GM23338 (cell line): ENCODE measurements around the gene GPR183. TPM values are rescaled to one million over a fixed set of nuclear protein-coding genes. Genes with fewer than 3 reads are reported as not detected.

Experiments
- ATAC-seq: fragments of 200-7000 bp; cut with Tn5 transposase; 3 replicates; pipeline ENCODE4 v1.9.1; 2020
- DNase-seq: peaks from one replicate; pipeline ENCODE4 v3.0.0-alpha.2; 2015; ENCODE audit warnings: low spot score
- H2AFZ ChIP-seq: fragments of 200-600 bp; sonication (generic); 2 replicates; pipeline ENCODE4 v1.8.0; 2016; ENCODE audit warnings: antibody characterized with exemption, mild to moderate bottlenecking, moderate library complexity
- H3F3A ChIP-seq: fragments of 200-600 bp; sonication (generic); replicated peaks from 2 replicates; pipeline ENCODE4 v1.8.0; 2017; ENCODE audit warnings: antibody characterized with exemption, mixed run types, low read depth
- H3K27ac ChIP-seq: fragments of 200-600 bp; sonication (generic); 2 replicates; pipeline ENCODE4 v1.6.1; 2016; ENCODE audit warnings: low read depth
- H3K27me3 ChIP-seq: fragments of 200-600 bp; sonication (generic); 2 replicates; pipeline ENCODE4 v1.8.0; 2016; ENCODE audit warnings: mild to moderate bottlenecking, mixed run types, moderate library complexity; ENCODE audit not compliant: insufficient read depth
- H3K36me3 ChIP-seq: fragments of 200-600 bp; sonication (generic); 2 replicates; pipeline ENCODE4 v1.8.0; 2016; ENCODE audit warnings: mild to moderate bottlenecking; ENCODE audit not compliant: insufficient read depth
- H3K4me1 ChIP-seq: fragments of 200-600 bp; sonication (generic); 2 replicates; pipeline ENCODE4 v1.8.0; 2016; ENCODE audit warnings: mild to moderate bottlenecking, moderate library complexity; ENCODE audit not compliant: insufficient read depth
- H3K4me2 ChIP-seq: fragments of 200-600 bp; sonication (generic); 2 replicates; pipeline ENCODE4 v1.7.1; 2017; ENCODE audit warnings: mixed run types
- H3K4me3 ChIP-seq: fragments of 200-600 bp; sonication (generic); 2 replicates; pipeline ENCODE4 v1.6.1; 2016; ENCODE audit warnings: mixed run types
- H3K79me2 ChIP-seq: fragments of 200-600 bp; sonication (generic); replicated peaks from 2 replicates; pipeline ENCODE4 v1.8.0; 2017; ENCODE audit warnings: mild to moderate bottlenecking; ENCODE audit not compliant: insufficient read depth
- H3K9me2 ChIP-seq: fragments of 200-600 bp; sonication (generic); 2 replicates; pipeline ENCODE4 v1.8.0; 2017; ENCODE audit not compliant: insufficient read depth
- H4K20me1 ChIP-seq: fragments of 200-600 bp; sonication (generic); replicated peaks from 2 replicates; pipeline ENCODE4 v1.8.0; 2017; ENCODE audit warnings: mild to moderate bottlenecking; ENCODE audit not compliant: insufficient read depth
- H3K27ac Mint-ChIP-seq: 2 replicates; pipeline ENCODE4 v1.8.0; 2020; ENCODE audit warnings: inconsistent platforms, mild to moderate bottlenecking, moderate library complexity, mixed read lengths
- H3K27me3 Mint-ChIP-seq: 3 replicates; pipeline ENCODE4 v1.8.0; 2022; ENCODE audit warnings: low read depth, mild to moderate bottlenecking, moderate library complexity, mixed read lengths, inconsistent platforms; ENCODE audit not compliant: insufficient read depth, poor library complexity
- H3K36me3 Mint-ChIP-seq: 3 replicates; pipeline ENCODE4 v1.8.0; 2021; ENCODE audit warnings: low read depth, mild to moderate bottlenecking, inconsistent platforms, moderate library complexity, mixed read lengths
- H3K4me1 Mint-ChIP-seq: 3 replicates; pipeline ENCODE4 v1.8.0; 2020; ENCODE audit warnings: mild to moderate bottlenecking, inconsistent platforms, mixed read lengths
- H3K4me3 Mint-ChIP-seq: 3 replicates; pipeline ENCODE4 v1.8.0; 2021; ENCODE audit warnings: moderate library complexity, mild to moderate bottlenecking, inconsistent platforms, mixed read lengths
- H3K9me3 Mint-ChIP-seq: 3 replicates; pipeline ENCODE4 v1.8.0; 2020; ENCODE audit warnings: moderate library complexity, mild to moderate bottlenecking, inconsistent platforms, mixed read lengths
- CREB1 ChIP-seq: fragments of 250-450 bp; sonication (Bioruptor Pico); IDR thresholded peaks from 2 replicates; pipeline ENCODE4 v1.5.0; 2020; ENCODE audit warnings: low read depth, mild to moderate bottlenecking, moderate library complexity
- CTCF ChIP-seq, 2 experiments: fragments of 200-600 bp in 1 of 2; sonication (generic) in 1 of 2; conservative IDR thresholded peaks; 2 replicates each; pipeline versions ENCODE4 v1.5.1 to v1.6.1; 2016 to 2017; ENCODE audit warnings: antibody characterized with exemption in 2 of 2, low read depth in 2 of 2, mild to moderate bottlenecking in 2 of 2, moderate library complexity in 1 of 2
- EZH2 ChIP-seq: fragments of 200-600 bp; sonication (generic); IDR thresholded peaks from one replicate; pipeline ENCODE4 v1.8.0; 2017; ENCODE audit warnings: antibody characterized with exemption, mild to moderate bottlenecking, low read depth; ENCODE audit not compliant: unreplicated experiment
- EZH2phosphoT487 ChIP-seq: fragments of 200-600 bp; sonication (generic); IDR thresholded peaks from one replicate; pipeline ENCODE4 v1.8.1; 2018; ENCODE audit warnings: antibody characterized with exemption; ENCODE audit not compliant: unreplicated experiment
- JUNB ChIP-seq: IDR thresholded peaks from one replicate; pipeline ENCODE4 v1.6.1; 2016; ENCODE audit warnings: antibody characterized with exemption; ENCODE audit not compliant: unreplicated experiment
- NANOG ChIP-seq: IDR thresholded peaks from 2 replicates; pipeline ENCODE4 v1.6.1; 2016; ENCODE audit warnings: antibody characterized with exemption, borderline replicate concordance
- POLR2AphosphoS5 ChIP-seq: IDR thresholded peaks from 2 replicates; pipeline ENCODE4 v1.6.1; 2016; ENCODE audit warnings: antibody characterized with exemption, low read depth
- REST ChIP-seq: IDR thresholded peaks from one replicate; pipeline ENCODE4 v1.6.1; 2018; ENCODE audit warnings: antibody characterized with exemption; ENCODE audit not compliant: unreplicated experiment
- STAT1 ChIP-seq: IDR thresholded peaks from one replicate; pipeline ENCODE4 v1.6.1; 2016; ENCODE audit warnings: antibody characterized with exemption; ENCODE audit not compliant: unreplicated experiment
- ZNF114 ChIP-seq: fragments of 250-450 bp; sonication (Bioruptor Pico); IDR thresholded peaks from 2 replicates; pipeline ENCODE4 v1.5.0; 2020; ENCODE audit warnings: mild to moderate bottlenecking, moderate library complexity
- ZNF331 ChIP-seq: fragments of 250-450 bp; sonication (Bioruptor Pico); IDR thresholded peaks from 2 replicates; pipeline ENCODE4 v1.5.0; 2020; ENCODE audit warnings: low read depth, mild to moderate bottlenecking, moderate library complexity
- polyA plus RNA-seq: library from polyadenylated mRNA; unstranded; fragments of >200 nt; fragmentation: Nextera tagmentation; extraction: Ambion mirVana; gene quantifications from 2 replicates; pipeline ENCODE4 v1.2.1, GENCODE V29; 2016
- total RNA-seq: library from RNA; depleted of rRNA; stranded (reverse); fragments of >200 nt; shearing (Covaris generic); gene quantifications from 2 replicates; pipeline ENCODE4 v1.2.3, GENCODE V29; 2014
- TF ChIP-seq, protein P1 (sequence below): fragments of 250-450 bp; sonication (Bioruptor Pico); IDR thresholded peaks from 2 replicates; pipeline ENCODE4 v1.5.0; 2020; ENCODE audit warnings: mild to moderate bottlenecking, moderate library complexity
- TF ChIP-seq, protein P2 (sequence below): IDR thresholded peaks from 2 replicates; pipeline ENCODE4 v1.6.1; 2016; ENCODE audit warnings: antibody characterized with exemption

The GPR183 gene
- total and polyA plus RNA-seq, 2 experiments from 2014 or later: 0.78 TPM; not detected in 1

DNA sequence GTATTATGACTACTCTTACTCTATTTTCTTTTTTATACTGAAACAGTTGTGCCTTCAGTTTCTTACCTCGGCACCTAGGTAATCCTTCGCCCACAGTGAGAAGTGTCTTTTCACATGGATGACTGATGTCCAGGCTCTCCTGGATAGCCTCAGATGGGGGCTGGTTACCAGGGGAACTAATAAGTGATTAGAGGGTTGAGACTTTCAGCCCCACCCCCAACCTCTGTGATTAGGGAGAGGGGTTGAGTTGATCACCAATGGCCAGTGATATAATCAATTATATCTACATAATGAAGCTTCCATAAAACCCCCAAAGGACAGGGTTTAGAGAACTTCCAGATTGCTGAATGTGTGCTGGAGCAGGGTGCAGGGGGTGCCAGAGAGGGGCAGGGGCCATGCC is 43.0 kb upstream of the GPR183 start:
- H3K36me3 ChIP-seq: no peaks in the 10 kb centered on the region; the same call in 1 of the 2 replicates
- no peak for DNase-seq
- H3K4me3 Mint-ChIP-seq: no peak overlapping the region
- no peaks in the 10 kb centered on the region for H3K79me2 ChIP-seq
- no peaks in the 10 kb centered on the region; the same call in none of the 2 replicates for H4K20me1 ChIP-seq
- ATAC-seq: no peak
- H3K27me3 Mint-ChIP-seq: peaks cover 3% of the 10 kb centered on the region
- TF ChIP-seq, protein P1, sequence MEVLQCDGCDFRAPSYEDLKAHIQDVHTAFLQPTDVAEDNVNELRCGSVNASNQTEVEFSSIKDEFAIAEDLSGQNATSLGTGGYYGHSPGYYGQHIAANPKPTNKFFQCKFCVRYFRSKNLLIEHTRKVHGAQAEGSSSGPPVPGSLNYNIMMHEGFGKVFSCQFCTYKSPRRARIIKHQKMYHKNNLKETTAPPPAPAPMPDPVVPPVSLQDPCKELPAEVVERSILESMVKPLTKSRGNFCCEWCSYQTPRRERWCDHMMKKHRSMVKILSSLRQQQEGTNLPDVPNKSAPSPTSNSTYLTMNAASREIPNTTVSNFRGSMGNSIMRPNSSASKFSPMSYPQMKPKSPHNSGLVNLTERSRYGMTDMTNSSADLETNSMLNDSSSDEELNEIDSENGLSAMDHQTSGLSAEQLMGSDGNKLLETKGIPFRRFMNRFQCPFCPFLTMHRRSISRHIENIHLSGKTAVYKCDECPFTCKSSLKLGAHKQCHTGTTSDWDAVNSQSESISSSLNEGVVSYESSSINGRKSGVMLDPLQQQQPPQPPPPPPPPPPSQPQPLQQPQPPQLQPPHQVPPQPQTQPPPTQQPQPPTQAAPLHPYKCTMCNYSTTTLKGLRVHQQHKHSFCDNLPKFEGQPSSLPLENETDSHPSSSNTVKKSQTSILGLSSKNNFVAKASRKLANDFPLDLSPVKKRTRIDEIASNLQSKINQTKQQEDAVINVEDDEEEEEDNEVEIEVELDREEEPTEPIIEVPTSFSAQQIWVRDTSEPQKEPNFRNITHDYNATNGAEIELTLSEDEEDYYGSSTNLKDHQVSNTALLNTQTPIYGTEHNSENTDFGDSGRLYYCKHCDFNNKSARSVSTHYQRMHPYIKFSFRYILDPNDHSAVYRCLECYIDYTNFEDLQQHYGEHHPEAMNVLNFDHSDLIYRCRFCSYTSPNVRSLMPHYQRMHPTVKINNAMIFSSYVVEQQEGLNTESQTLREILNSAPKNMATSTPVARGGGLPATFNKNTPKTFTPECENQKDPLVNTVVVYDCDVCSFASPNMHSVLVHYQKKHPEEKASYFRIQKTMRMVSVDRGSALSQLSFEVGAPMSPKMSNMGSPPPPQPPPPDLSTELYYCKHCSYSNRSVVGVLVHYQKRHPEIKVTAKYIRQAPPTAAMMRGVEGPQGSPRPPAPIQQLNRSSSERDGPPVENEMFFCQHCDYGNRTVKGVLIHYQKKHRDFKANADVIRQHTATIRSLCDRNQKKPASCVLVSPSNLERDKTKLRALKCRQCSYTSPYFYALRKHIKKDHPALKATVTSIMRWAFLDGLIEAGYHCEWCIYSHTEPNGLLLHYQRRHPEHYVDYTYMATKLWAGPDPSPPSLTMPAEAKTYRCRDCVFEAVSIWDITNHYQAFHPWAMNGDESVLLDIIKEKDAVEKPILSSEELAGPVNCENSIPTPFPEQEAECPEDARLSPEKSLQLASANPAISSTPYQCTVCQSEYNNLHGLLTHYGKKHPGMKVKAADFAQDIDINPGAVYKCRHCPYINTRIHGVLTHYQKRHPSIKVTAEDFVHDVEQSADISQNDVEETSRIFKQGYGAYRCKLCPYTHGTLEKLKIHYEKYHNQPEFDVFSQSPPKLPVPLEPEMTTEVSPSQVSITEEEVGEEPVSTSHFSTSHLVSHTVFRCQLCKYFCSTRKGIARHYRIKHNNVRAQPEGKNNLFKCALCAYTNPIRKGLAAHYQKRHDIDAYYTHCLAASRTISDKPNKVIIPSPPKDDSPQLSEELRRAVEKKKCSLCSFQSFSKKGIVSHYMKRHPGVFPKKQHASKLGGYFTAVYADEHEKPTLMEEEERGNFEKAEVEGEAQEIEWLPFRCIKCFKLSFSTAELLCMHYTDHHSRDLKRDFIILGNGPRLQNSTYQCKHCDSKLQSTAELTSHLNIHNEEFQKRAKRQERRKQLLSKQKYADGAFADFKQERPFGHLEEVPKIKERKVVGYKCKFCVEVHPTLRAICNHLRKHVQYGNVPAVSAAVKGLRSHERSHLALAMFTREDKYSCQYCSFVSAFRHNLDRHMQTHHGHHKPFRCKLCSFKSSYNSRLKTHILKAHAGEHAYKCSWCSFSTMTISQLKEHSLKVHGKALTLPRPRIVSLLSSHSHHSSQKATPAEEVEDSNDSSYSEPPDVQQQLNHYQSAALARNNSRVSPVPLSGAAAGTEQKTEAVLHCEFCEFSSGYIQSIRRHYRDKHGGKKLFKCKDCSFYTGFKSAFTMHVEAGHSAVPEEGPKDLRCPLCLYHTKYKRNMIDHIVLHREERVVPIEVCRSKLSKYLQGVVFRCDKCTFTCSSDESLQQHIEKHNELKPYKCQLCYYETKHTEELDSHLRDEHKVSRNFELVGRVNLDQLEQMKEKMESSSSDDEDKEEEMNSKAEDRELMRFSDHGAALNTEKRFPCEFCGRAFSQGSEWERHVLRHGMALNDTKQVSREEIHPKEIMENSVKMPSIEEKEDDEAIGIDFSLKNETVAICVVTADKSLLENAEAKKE (CRISPR knock-in tag): no peak
- TF ChIP-seq EZH2phosphoT487: no peak
- TF ChIP-seq REST: no peak
- no peak for TF ChIP-seq STAT1
- TF ChIP-seq NANOG: no peak
- TF ChIP-seq, protein P2, sequence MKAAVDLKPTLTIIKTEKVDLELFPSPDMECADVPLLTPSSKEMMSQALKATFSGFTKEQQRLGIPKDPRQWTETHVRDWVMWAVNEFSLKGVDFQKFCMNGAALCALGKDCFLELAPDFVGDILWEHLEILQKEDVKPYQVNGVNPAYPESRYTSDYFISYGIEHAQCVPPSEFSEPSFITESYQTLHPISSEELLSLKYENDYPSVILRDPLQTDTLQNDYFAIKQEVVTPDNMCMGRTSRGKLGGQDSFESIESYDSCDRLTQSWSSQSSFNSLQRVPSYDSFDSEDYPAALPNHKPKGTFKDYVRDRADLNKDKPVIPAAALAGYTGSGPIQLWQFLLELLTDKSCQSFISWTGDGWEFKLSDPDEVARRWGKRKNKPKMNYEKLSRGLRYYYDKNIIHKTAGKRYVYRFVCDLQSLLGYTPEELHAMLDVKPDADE: no peak
- TF ChIP-seq JUNB: no peak
- no peak for TF ChIP-seq ZNF114 (CRISPR knock-in tag)
- TF ChIP-seq CTCF (conservative IDR thresholded peaks at IDR 0.05; ENCODE audit: low read depth in 2 of 2): no peak
- TF ChIP-seq POLR2AphosphoS5: no peak
- no peak for TF ChIP-seq CREB1 (CRISPR knock-in tag)
- no peak for TF ChIP-seq EZH2
- no peak for TF ChIP-seq ZNF331 (CRISPR knock-in tag)
- H3K4me3 ChIP-seq: no peak overlapping the region
- no peak overlapping the region for H2AFZ ChIP-seq
- no peaks in the 10 kb centered on the region for H3K4me1 ChIP-seq
- no peaks in the 10 kb centered on the region for H3K4me1 Mint-ChIP-seq
- H3K9me2 ChIP-seq: no peaks in the 10 kb centered on the region
- no peak overlapping the region for H3K4me2 ChIP-seq
- no peak overlapping the region for H3K27ac ChIP-seq
- no peak overlapping the region for H3K27ac Mint-ChIP-seq
- H3K27me3 ChIP-seq: no peaks in the 10 kb centered on the region
- H3K36me3 Mint-ChIP-seq: peaks cover 12% of the 10 kb centered on the region
- H3F3A ChIP-seq: no peaks in the 10 kb centered on the region
- no peaks in the 10 kb centered on the region for H3K9me3 Mint-ChIP-seq
